HepG2 (cell line): Measurements from ENCODE around the gene PYGL. TPM values are rescaled to one million over a fixed set of nuclear protein-coding genes. Genes with fewer than 3 reads are reported as not detected.

Source experiments
- ATF1 ChIP-seq: IDR thresholded peaks from 2 replicates; pipeline ENCODE4 v1.6.1; 2016; ENCODE audit warnings: mild to moderate bottlenecking, control low read depth
- ATF2 ChIP-seq: sonication (generic); formaldehyde crosslinking; IDR thresholded peaks from 2 replicates; pipeline ENCODE4 v1.4.0; 2020; ENCODE audit warnings: missing genetic modification reagents
- CCAR2 ChIP-seq: fragments of 200-400 bp; formaldehyde crosslinking; optimal IDR thresholded peaks from 2 replicates; pipeline ENCODE3; 2018; ENCODE audit warnings: low read depth, mild to moderate bottlenecking, low read length, moderate library complexity
- CENPT ChIP-seq: sonication (generic); formaldehyde crosslinking; IDR thresholded peaks from 2 replicates; pipeline ENCODE4 v1.8.0; 2022; ENCODE audit warnings: low read depth, mild to moderate bottlenecking, moderate library complexity, missing genetic modification reagents
- ETV6 ChIP-seq: sonication (generic); formaldehyde crosslinking; conservative IDR thresholded peaks from 2 replicates; pipeline ENCODE4 v1.4.0; 2020; ENCODE audit warnings: missing genetic modification reagents
- FOXA1 ChIP-seq, 2 experiments: fragments of 450-650 bp in 1 of 2; sonication (generic) in 1 of 2; formaldehyde crosslinking in 1 of 2; IDR thresholded peaks; 2 replicates each; pipeline versions ENCODE4 v1.4.0 to v1.6.1; 2016 to 2020; ENCODE audit warnings: missing genetic modification reagents in 1 of 2
- GPN1 ChIP-seq: sonication (generic); formaldehyde crosslinking; IDR thresholded peaks from 2 replicates; pipeline ENCODE4 v1.5.1; 2020; ENCODE audit warnings: missing genetic modification reagents, borderline replicate concordance
- HOXA5 ChIP-seq: sonication (generic); formaldehyde crosslinking; IDR thresholded peaks from 2 replicates; pipeline ENCODE4 v1.4.0; 2020; ENCODE audit warnings: missing genetic modification reagents
- HOXD1 ChIP-seq: sonication (generic); formaldehyde crosslinking; IDR thresholded peaks from 2 replicates; pipeline ENCODE4 v1.5.0; 2020; ENCODE audit warnings: missing genetic modification reagents
- IKZF4 ChIP-seq: sonication (generic); formaldehyde crosslinking; IDR thresholded peaks from 2 replicates; pipeline ENCODE4 v1.5.1; 2020; ENCODE audit warnings: borderline replicate concordance, mild to moderate bottlenecking, low read depth, missing genetic modification reagents; ENCODE audit errors: not compliant biosample characterization
- KDM3A ChIP-seq: IDR thresholded peaks from 2 replicates; pipeline ENCODE4 v1.6.1; 2018; ENCODE audit warnings: low read depth, missing compliant biosample characterization
- KLF6 ChIP-seq: IDR thresholded peaks from 2 replicates; pipeline ENCODE4 v1.8.0; 2016; ENCODE audit warnings: missing biosample characterization, missing genetic modification reagents
- MYPOP ChIP-seq: sonication (generic); formaldehyde crosslinking; IDR thresholded peaks from 2 replicates; pipeline ENCODE4 v1.8.1; 2023; ENCODE audit warnings: mild to moderate bottlenecking, moderate library complexity, missing genetic modification reagents
- NCOA2 ChIP-seq: sonication (generic); formaldehyde crosslinking; IDR thresholded peaks from 2 replicates; pipeline ENCODE4 v1.8.0; 2022; ENCODE audit warnings: inconsistent platforms
- NFATC3 ChIP-seq: sonication (generic); formaldehyde crosslinking; IDR thresholded peaks from 2 replicates; pipeline ENCODE4 v1.5.1; 2020; ENCODE audit warnings: mild to moderate bottlenecking, missing genetic modification reagents
- NFIB ChIP-seq: sonication (generic); formaldehyde crosslinking; IDR thresholded peaks from 2 replicates; pipeline ENCODE4 v1.9.0; 2021; ENCODE audit warnings: missing genetic modification reagents, mild to moderate bottlenecking, borderline replicate concordance
- RXRB ChIP-seq: IDR thresholded peaks from 2 replicates; pipeline ENCODE4 v1.6.1; 2016; ENCODE audit warnings: borderline replicate concordance, missing genetic modification reagents, missing compliant biosample characterization
- SCMH1 ChIP-seq: sonication (generic); formaldehyde crosslinking; IDR thresholded peaks from 2 replicates; pipeline ENCODE4 v1.9.0; 2021; ENCODE audit warnings: missing genetic modification reagents, mild to moderate bottlenecking, borderline replicate concordance
- ZBTB25 ChIP-seq: IDR thresholded peaks from 2 replicates; pipeline ENCODE4 v1.6.1; 2018; ENCODE audit warnings: missing genetic modification reagents
- ZNF10 ChIP-seq: sonication (generic); formaldehyde crosslinking; IDR thresholded peaks from 2 replicates; pipeline ENCODE4 v1.4.0; 2020; ENCODE audit warnings: mild to moderate bottlenecking, low read depth, missing genetic modification reagents, borderline replicate concordance
- ZNF138 ChIP-seq: sonication (generic); formaldehyde crosslinking; IDR thresholded peaks from 2 replicates; pipeline ENCODE4 v1.5.0; 2020; ENCODE audit warnings: mild to moderate bottlenecking, low read depth, missing genetic modification reagents
- ZNF143 ChIP-seq: sonication (generic); formaldehyde crosslinking; IDR thresholded peaks from 2 replicates; pipeline ENCODE4 v1.4.0; 2020; ENCODE audit warnings: missing genetic modification reagents
- ZNF337 ChIP-seq: sonication (generic); formaldehyde crosslinking; IDR thresholded peaks from 2 replicates; pipeline ENCODE4 v1.5.1; 2020; ENCODE audit warnings: missing genetic modification reagents, low read depth, mild to moderate bottlenecking, borderline replicate concordance
- ZNF543 ChIP-seq: sonication (generic); formaldehyde crosslinking; IDR thresholded peaks from 2 replicates; pipeline ENCODE4 v1.4.0; 2020; ENCODE audit warnings: mild to moderate bottlenecking, missing genetic modification reagents
- ZNF550 ChIP-seq: sonication (generic); formaldehyde crosslinking; IDR thresholded peaks from 2 replicates; pipeline ENCODE4 v1.4.0; 2020; ENCODE audit warnings: mild to moderate bottlenecking, missing genetic modification reagents, borderline replicate concordance
- ZNF556 ChIP-seq: sonication (generic); formaldehyde crosslinking; IDR thresholded peaks from 2 replicates; pipeline ENCODE4 v1.4.0; 2020; ENCODE audit warnings: mild to moderate bottlenecking, missing genetic modification reagents, borderline replicate concordance
- ZNF713 ChIP-seq: sonication (generic); formaldehyde crosslinking; IDR thresholded peaks from 2 replicates; pipeline ENCODE4 v1.4.0; 2020; ENCODE audit warnings: mild to moderate bottlenecking, missing genetic modification reagents
- ZSCAN22 ChIP-seq: sonication (generic); formaldehyde crosslinking; IDR thresholded peaks from 2 replicates; pipeline ENCODE4 v1.4.0; 2020; ENCODE audit warnings: mild to moderate bottlenecking, missing genetic modification reagents
- polyA plus RNA-seq, 8 experiments: library from polyadenylated mRNA; depleted of rRNA in 3 of 8; stranded (reverse) in 7 of 8; unstranded in 1 of 8; fragments of >200 nt; fragmentation: Illumina TruSeq in 4 of 8; extraction: Trizol in 4 of 8; gene quantifications; 2 replicates each; pipeline versions ENCODE4 v1.2.1 to v1.2.3, GENCODE V29; 2011 to 2016; ENCODE audit warnings: low read depth in 4 of 8, missing spikeins in 1 of 8, mixed read lengths in 1 of 8; ENCODE audit not compliant: insufficient read depth in 1 of 8
- total RNA-seq, 5 experiments: library from RNA; depleted of rRNA; stranded (reverse); fragments of >200 nt; fragmentation: Illumina TruSeq; extraction: Trizol; gene quantifications; 2 replicates each; pipeline ENCODE4 v1.2.3, GENCODE V29; 2016; ENCODE audit warnings: low read depth in 1 of 5

Gene PYGL
- total and polyA plus RNA-seq, 2 of the 13 experiments (the other 11 are each of a cell fraction or from before 2014, with no cell fraction given) = 98.4 to 110 TPM

GRCh38 chr14:50935126-50936015 is 8.9 kb downstream of the PYGL start (continued):
- no peak for TF ChIP-seq CCAR2
- TF ChIP-seq NFIB = no peak
- no peak for TF ChIP-seq ZNF713 (CRISPR knock-in tag)
- TF ChIP-seq HOXD1 (CRISPR knock-in tag) = peak; percentile 60; the same call in 1 of the 2 replicates
- no peak for TF ChIP-seq ATF1 (CRISPR knock-in tag)
- no peak for TF ChIP-seq MYPOP (CRISPR knock-in tag)
- TF ChIP-seq ZBTB25 = no peak
- TF ChIP-seq IKZF4 = no peak
- no peak for TF ChIP-seq KLF6 (CRISPR knock-in tag)
- peak; percentile 83 for TF ChIP-seq NCOA2 (CRISPR knock-in tag)
- no peak for TF ChIP-seq CENPT (CRISPR knock-in tag)
- no peak for TF ChIP-seq ZNF550 (CRISPR knock-in tag)
- TF ChIP-seq FOXA1 (IDR thresholded peaks at IDR 0.05) = 0 out of 2 replicates have a peak, but pooled peaks have one; percentile 45
- peak; percentile 95 for TF ChIP-seq FOXA1 (CRISPR knock-in tag; IDR thresholded peaks at IDR 0.05)
- TF ChIP-seq ATF2 (CRISPR knock-in tag) = peak; percentile 80
- no peak for TF ChIP-seq HOXA5 (CRISPR knock-in tag)
- no peak for TF ChIP-seq GPN1 (CRISPR knock-in tag)
- TF ChIP-seq ZNF138 (CRISPR knock-in tag) = no peak
- no peak for TF ChIP-seq ETV6 (CRISPR knock-in tag)
- TF ChIP-seq ZNF556 (CRISPR knock-in tag) = no peak; the same call in 1 of the 2 replicates
- TF ChIP-seq KDM3A (CRISPR knock-in tag) = 0 out of 2 replicates have a peak, but pooled peaks have one; percentile 45
- peak; percentile 49; the same call in 1 of the 2 replicates for TF ChIP-seq ZNF543 (CRISPR knock-in tag)
- TF ChIP-seq ZSCAN22 = no peak
- TF ChIP-seq SCMH1 (CRISPR knock-in tag) = no peak
- TF ChIP-seq ZNF143 = no peak
- TF ChIP-seq ZNF10 (CRISPR knock-in tag) = no peak
- TF ChIP-seq NFATC3 (CRISPR knock-in tag) = no peak
- 0 out of 2 replicates have a peak, but pooled peaks have one; percentile 78 for TF ChIP-seq ZNF337 (CRISPR knock-in tag)
- TF ChIP-seq RXRB (CRISPR knock-in tag) = peak; percentile 98
